Measurements from ENCODE around the gene SSC5D. TPM values are rescaled to one million over a fixed set of nuclear protein-coding genes. Genes with fewer than 3 reads are reported as not detected.
A peak's percentile ranks its signal among the peaks of the same experiment; 100 is the strongest.

Gene SSC5D
- total RNA-seq, 1 donor from 2014 or later = 0.20 TPM

DNA sequence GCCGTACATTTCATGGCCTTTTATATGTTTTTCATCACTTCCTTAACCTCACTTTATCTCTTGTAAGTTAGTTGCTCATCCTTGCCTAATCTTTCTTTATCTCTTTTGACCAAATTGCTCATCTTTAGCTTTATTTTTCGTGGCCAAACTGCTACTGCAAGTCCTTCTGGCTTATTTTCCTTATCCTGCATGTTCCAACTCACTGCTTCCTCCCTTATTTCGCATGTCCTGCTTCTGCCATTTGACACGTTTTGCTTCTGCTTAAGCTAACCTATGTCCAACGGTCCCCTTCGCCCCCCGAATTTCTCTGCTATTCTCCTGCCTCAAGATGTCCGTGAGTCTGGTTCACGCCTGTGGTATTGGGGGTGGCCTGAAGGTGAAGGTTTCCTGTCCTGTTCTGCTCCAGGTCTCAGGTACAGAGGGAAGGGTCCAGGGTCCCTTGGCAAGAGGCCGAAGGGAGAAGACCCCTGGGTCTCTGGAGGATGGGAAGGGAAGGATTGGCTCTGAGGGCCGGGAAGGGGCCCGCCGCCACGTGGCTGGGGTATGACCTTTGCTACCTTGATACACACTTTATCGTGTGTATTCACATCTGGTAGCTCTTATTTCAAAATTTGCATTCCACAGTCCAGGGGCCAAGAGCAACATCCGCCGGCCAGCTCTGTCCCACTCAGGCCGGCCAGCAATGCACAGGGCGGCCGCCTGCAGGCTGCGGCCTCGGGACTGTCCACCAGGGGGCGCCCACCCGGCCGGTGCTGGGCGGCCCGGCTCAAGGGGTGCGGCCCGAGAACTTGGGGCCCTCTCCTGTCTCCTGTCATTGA, 20.8 kb upstream of the SSC5D start:
- ATAC-seq (ENCODE audit: low read depth) = peak; percentile 99

DNA sequence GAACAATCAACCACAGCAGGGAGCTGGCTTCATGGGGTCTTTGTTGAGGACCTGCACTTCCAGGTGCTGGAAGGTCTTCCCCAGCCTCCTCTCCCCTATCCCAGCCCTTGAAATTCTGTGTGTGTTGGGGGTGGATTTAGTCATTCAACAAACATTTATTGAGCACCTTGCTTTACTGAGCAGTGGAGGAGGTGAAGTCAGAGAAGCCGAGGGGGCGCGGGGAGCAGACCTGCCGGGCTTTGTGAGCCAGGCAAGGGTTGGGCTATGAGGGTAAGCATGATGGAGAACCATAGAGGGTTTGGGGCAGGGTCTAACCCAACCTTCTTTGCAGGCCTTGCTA, 20.2 kb upstream of the SSC5D start:
- no peak overlapping the region for H3K4me3 Mint-ChIP-seq
- ChIA-PET POLR2A (interaction anchor here (0.7 to 2.3 kb wide), 5 partner anchors 22 to 214 kb away, joined by 3 to 11 read pairs (median 4); partner anchors contain the start of gene UBE2S), CTCF (interaction anchor here (0.7 to 3.8 kb wide), 15 partner anchors 8 to 327 kb away, joined by 3 to 50 read pairs (median 6); partner anchors contain the start of genes TMEM238 and ZNF628)
- DNase-seq (no peak), ATAC-seq (ENCODE audit: low read depth) (no peak)
- no peaks in the 10 kb centered on the region for H3K27me3 Mint-ChIP-seq
- no peak overlapping the region for H3K27ac Mint-ChIP-seq
- peaks cover 3% of the 10 kb centered on the region for H3K4me1 Mint-ChIP-seq
- intact Hi-C loops (cut with micrococcal nuclease) = loop anchor here (1.0 kb wide), 2 partner anchors 36 to 163 kb away; no protein-coding TSS in a partner anchor
- no peaks in the 10 kb centered on the region for H3K36me3 Mint-ChIP-seq (ENCODE audit: low read depth)
- TF ChIP-seq, protein P1, sequence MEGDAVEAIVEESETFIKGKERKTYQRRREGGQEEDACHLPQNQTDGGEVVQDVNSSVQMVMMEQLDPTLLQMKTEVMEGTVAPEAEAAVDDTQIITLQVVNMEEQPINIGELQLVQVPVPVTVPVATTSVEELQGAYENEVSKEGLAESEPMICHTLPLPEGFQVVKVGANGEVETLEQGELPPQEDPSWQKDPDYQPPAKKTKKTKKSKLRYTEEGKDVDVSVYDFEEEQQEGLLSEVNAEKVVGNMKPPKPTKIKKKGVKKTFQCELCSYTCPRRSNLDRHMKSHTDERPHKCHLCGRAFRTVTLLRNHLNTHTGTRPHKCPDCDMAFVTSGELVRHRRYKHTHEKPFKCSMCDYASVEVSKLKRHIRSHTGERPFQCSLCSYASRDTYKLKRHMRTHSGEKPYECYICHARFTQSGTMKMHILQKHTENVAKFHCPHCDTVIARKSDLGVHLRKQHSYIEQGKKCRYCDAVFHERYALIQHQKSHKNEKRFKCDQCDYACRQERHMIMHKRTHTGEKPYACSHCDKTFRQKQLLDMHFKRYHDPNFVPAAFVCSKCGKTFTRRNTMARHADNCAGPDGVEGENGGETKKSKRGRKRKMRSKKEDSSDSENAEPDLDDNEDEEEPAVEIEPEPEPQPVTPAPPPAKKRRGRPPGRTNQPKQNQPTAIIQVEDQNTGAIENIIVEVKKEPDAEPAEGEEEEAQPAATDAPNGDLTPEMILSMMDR (IDR thresholded peaks at IDR 0.05) = no peak
- H3K9me3 Mint-ChIP-seq = no peaks in the 10 kb centered on the region

More for the DNA sequence above, 20.8 kb upstream of the SSC5D start:
- H3K4me1 Mint-ChIP-seq = peaks cover 3% of the 10 kb centered on the region
- no peaks in the 10 kb centered on the region for H3K36me3 Mint-ChIP-seq (ENCODE audit: low read depth)
- CTCF ChIA-PET = interaction anchor here (0.7 to 3.8 kb wide), 19 partner anchors 9 to 349 kb away, joined by 3 to 50 read pairs (median 3); partner anchors contain the start of genes TMEM238, ZNF628 and ZNF865
- H3K27me3 Mint-ChIP-seq = no peaks in the 10 kb centered on the region
- peak; percentile 73 for DNase-seq
- no peak overlapping the region for H3K27ac Mint-ChIP-seq
- H3K4me3 Mint-ChIP-seq = no peak overlapping the region
- intact Hi-C loops (cut with micrococcal nuclease) = loop anchor here (1.0 kb wide), 3 partner anchors 9 to 164 kb away; partner anchors contain the start of gene ZNF628
- POLR2A ChIA-PET = interaction anchor here (0.7 to 2.3 kb wide), 6 partner anchors 9 to 164 kb away, joined by 3 to 11 read pairs (median 4); partner anchors contain the start of genes UBE2S and ZNF628
- TF ChIP-seq, protein P1 (IDR thresholded peaks at IDR 0.05) = peak; percentile 96
- H3K9me3 Mint-ChIP-seq = no peaks in the 10 kb centered on the region

DNA sequence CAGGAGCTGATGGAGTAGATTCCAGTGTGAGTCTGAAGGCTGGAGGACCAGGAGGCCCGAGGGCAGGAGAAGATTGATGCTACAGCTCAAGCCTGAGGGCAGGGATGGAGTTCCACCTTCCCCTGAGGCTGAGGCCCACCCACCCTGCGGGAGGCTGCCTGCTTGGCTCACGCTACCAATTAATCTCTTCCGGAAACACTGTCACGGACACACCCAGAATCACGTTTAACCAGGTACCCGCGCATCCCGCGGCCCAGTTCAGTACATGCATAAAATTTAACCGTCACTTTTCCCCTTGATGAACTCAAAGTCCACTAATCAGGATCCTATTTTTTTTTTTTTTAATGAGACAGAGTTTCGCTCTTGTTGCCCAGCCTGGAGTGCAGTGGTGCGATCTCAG, 17.0 kb upstream of the SSC5D start:
- peaks cover 10% of the 10 kb centered on the region for H3K4me1 Mint-ChIP-seq
- no peak overlapping the region for H3K4me3 Mint-ChIP-seq
- ATAC-seq (ENCODE audit: low read depth) (no peak), DNase-seq (no peak)
- TF ChIP-seq, protein P1 (IDR thresholded peaks at IDR 0.05) = no peak
- POLR2A ChIA-PET = interaction anchor here (0.7 kb wide), 1 partner anchor 12 kb away, joined by 3 read pairs; no protein-coding TSS in a partner anchor
- peaks cover 2% of the 10 kb centered on the region for H3K36me3 Mint-ChIP-seq (ENCODE audit: low read depth)
- H3K27ac Mint-ChIP-seq = no peak overlapping the region
- intact Hi-C loops (cut with micrococcal nuclease) = no loop called here
- CTCF ChIA-PET = interaction anchor here (1.2 kb wide), 1 partner anchor 32 kb away, joined by 4 read pairs; no protein-coding TSS in a partner anchor
- no peaks in the 10 kb centered on the region for H3K9me3 Mint-ChIP-seq
- H3K27me3 Mint-ChIP-seq = no peaks in the 10 kb centered on the region

DNA sequence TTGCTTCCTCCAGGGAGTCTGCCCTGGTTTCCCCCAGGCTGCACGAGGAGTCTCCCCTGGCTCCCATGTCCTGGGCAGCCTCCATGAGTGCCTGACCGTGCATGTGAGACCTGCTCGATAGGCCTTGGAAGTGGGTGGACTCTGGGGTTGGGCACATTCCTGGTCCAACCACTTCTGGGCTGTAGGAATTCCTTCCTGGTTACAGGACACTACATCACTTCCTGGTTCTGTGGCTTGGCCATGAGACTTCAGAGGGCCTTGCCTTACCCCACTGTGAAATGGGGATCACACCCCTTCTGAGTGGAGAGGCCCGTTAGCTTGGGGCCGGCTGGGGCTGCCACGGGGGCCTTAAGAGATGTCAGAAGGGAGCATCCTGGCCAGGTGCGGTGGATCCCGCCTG, 15.8 kb upstream of the SSC5D start:
- Mint-ChIP-seq H3K4me3 (no peak overlapping the region), H3K4me1 (peaks cover 17% of the 10 kb centered on the region), H3K27ac (no peak overlapping the region), H3K9me3 (no peaks in the 10 kb centered on the region), H3K27me3 (no peaks in the 10 kb centered on the region), H3K36me3 (ENCODE audit: low read depth) (peaks cover 2% of the 10 kb centered on the region)
- TF ChIP-seq, protein P1 (IDR thresholded peaks at IDR 0.05) = no peak
- intact Hi-C loops (cut with micrococcal nuclease) = no loop called here
- DNase-seq (no peak), ATAC-seq (ENCODE audit: low read depth) (no peak)
- CTCF ChIA-PET = no interaction called here
- POLR2A ChIA-PET = no interaction called here
